ENCODE measurements around the gene DDX39B. TPM values are rescaled to one million over a fixed set of nuclear protein-coding genes. Genes with fewer than 3 reads are reported as not detected.
"Not testable (repeated sequence)": the region's sequence is repeated elsewhere in the genome, so short reads cannot be mapped to it uniquely, and the experiment has no call there.

The DDX39B gene
- total RNA-seq, 3 donors from 2014 or later (not counting 1 experiment from before 2014, with no cell fraction given): 506 to 571 (median 534) TPM

DNA sequence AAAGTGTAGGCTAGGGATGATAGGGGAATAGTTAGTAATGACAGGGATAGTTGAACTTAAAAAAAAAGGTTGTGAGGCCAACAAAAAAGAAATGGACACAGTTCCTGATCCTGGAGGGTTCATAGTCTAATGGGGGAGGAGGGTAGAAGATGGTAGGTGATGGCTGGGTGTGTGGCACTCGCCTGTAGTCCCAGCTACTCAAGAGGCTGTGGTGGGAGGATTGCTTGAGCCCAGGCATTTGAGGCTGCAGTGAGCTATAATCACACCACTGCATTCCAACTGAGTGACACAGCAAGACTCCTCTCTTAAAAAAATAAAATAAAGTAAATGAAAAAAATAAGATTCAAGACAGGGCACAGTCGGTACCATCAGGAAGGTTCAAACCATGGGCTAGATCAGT is 46.2 kb downstream of the DDX39B start:
- ATAC-seq (no peak), DNase-seq (no peak)
- Mint-ChIP-seq H3K27me3 (ENCODE audit: low read depth in 2 of 2) (no peaks in the 10 kb centered on the region), H3K4me3 (peak overlapping the region; percentile 96), H3K36me3 (no peaks in the 10 kb centered on the region), H3K4me1 (peaks cover 58 to 72% of the 10 kb centered on the region in 2 donors), H3K9me3 (no peaks in the 10 kb centered on the region), H3K27ac (peak overlapping the region; percentile 80 to 89)
- no peaks in the 10 kb centered on the region for H3K9me3 ChIP-seq (ENCODE audit: control insufficient read depth, insufficient read depth, low read length)
- H3K4me1 ChIP-seq (ENCODE audit: control insufficient read depth, insufficient read depth, low read length): peaks cover 44% of the 10 kb centered on the region
- TF ChIP-seq, protein P1, sequence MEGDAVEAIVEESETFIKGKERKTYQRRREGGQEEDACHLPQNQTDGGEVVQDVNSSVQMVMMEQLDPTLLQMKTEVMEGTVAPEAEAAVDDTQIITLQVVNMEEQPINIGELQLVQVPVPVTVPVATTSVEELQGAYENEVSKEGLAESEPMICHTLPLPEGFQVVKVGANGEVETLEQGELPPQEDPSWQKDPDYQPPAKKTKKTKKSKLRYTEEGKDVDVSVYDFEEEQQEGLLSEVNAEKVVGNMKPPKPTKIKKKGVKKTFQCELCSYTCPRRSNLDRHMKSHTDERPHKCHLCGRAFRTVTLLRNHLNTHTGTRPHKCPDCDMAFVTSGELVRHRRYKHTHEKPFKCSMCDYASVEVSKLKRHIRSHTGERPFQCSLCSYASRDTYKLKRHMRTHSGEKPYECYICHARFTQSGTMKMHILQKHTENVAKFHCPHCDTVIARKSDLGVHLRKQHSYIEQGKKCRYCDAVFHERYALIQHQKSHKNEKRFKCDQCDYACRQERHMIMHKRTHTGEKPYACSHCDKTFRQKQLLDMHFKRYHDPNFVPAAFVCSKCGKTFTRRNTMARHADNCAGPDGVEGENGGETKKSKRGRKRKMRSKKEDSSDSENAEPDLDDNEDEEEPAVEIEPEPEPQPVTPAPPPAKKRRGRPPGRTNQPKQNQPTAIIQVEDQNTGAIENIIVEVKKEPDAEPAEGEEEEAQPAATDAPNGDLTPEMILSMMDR (IDR thresholded peaks at IDR 0.05): no peak
- no peaks in the 10 kb centered on the region for H3K27me3 ChIP-seq (ENCODE audit: control insufficient read depth, insufficient read depth, low read length)
- H3K4me3 ChIP-seq (ENCODE audit: low read length): no peak overlapping the region
- peak overlapping the region; percentile 75 for H3K27ac ChIP-seq (ENCODE audit: low read length)
- H3K36me3 ChIP-seq (ENCODE audit: control insufficient read depth, insufficient read depth, low read length): no peaks in the 10 kb centered on the region
- 74% methylated on average over 1 of the region's 2 CpGs for WGBS (ENCODE audit: insufficient coverage)
- intact Hi-C loops (cut with micrococcal nuclease): loop anchor here (2.0 kb wide), 1 partner anchor 51 kb away; the partner anchor contains the start of genes ATP6V1G2 and NFKBIL1

DNA sequence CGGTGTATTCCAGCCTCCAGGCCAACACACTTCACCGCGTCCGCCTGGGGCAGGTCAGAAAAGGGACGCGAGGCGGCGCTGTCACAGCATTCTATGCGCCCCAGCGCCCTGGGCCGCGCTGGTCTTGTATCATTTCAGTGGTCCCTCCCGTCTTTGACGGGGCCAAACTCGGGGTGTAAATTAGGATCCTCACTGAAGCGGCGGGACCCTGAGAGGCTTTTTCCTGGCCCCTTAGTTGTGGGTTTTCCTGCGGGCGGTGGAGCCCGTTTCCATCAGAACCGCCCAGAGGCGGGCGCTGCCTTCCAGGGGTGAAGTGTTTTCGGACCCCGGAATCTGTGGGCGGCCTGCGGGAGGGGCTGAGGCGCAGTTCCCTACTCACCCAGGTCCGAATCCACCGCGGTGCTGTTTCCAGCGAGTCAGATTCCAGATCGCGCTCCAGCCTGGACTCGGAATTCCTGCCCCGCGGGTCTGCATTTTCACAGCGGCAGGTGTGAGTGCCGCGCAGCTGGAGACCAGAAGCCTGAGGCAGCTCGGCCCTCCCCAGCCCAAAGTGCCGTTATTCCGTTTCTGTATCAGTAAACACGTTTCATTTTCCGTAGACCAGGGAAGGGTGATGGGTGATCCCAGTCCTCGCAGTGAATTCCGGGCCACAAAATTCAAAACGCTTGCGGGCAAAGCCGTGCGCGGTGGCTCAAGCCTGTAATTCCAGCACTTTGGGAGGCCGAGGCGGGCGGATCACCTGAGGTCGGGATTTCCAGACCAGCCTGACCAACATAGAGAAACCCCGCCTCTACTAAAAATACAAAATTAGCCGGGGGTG is 47.7 kb downstream of the DDX39B start:
- peak; percentile 60 to 78 (median 60) for ATAC-seq

DNA sequence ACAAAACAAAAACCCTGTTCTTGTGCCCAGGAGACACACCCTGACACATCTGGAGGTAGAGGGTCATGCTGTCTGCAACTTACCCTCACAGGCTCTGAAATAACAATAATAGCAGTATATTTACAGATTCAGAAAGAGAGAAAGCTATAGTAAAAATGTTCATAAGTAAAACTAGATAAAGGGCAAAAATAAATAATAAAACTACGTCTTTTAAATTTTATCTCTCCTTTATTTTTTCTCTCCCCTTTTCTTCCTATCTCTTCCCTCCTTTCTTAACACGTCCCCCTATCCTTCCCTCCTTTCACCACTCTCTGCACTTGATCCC is 48.3 kb downstream of the DDX39B start:
- ATAC-seq; DNase-seq; H3K36me3 Mint-ChIP-seq; H3K36me3 ChIP-seq (ENCODE audit: control insufficient read depth, insufficient read depth, low read length); H3K9me3 ChIP-seq (ENCODE audit: control insufficient read depth, insufficient read depth, low read length); H3K9me3 Mint-ChIP-seq; H3K27me3 ChIP-seq (ENCODE audit: control insufficient read depth, insufficient read depth, low read length); H3K27me3 Mint-ChIP-seq (ENCODE audit: low read depth in 2 of 2): not testable (repeated sequence)
- peak overlapping the region; percentile 80 to 89 for H3K27ac Mint-ChIP-seq
- peaks cover 45 to 56% of the 10 kb centered on the region in 2 donors for H3K4me1 Mint-ChIP-seq
- Histone ChIP-seq H3K4me3 (ENCODE audit: low read length) (peak overlapping the region; percentile 88), H3K4me1 (ENCODE audit: control insufficient read depth, insufficient read depth, low read length) (peaks cover 34% of the 10 kb centered on the region), H3K27ac (ENCODE audit: low read length) (peak overlapping the region; percentile 75)
- intact Hi-C loops (cut with micrococcal nuclease): loop anchor here (2.0 to 5.0 kb wide), 3 partner anchors 47 to 91 kb away; partner anchors contain the start of genes LTB and MICA
- 3% methylated on average over 2 of the region's 2 CpGs for WGBS (ENCODE audit: insufficient coverage)
- peak overlapping the region; percentile 96 for H3K4me3 Mint-ChIP-seq

More for the DNA sequence above, 47.7 kb downstream of the DDX39B start:
- H3K27ac Mint-ChIP-seq: peak overlapping the region; percentile 80 to 89
- under 1% methylated on average over 58 of the region's 58 CpGs for WGBS (ENCODE audit: insufficient coverage)
- peak overlapping the region; percentile 96 for H3K4me3 Mint-ChIP-seq
- Histone ChIP-seq H3K4me1 (ENCODE audit: control insufficient read depth, insufficient read depth, low read length) (peaks cover 39% of the 10 kb centered on the region), H3K27me3 (ENCODE audit: control insufficient read depth, insufficient read depth, low read length) (no peaks in the 10 kb centered on the region), H3K4me3 (ENCODE audit: low read length) (peak overlapping the region; percentile 88), H3K9me3 (ENCODE audit: control insufficient read depth, insufficient read depth, low read length) (no peaks in the 10 kb centered on the region), H3K36me3 (ENCODE audit: control insufficient read depth, insufficient read depth, low read length) (no peaks in the 10 kb centered on the region), H3K27ac (ENCODE audit: low read length) (peak overlapping the region; percentile 75)
- intact Hi-C loops (cut with micrococcal nuclease): loop anchor here (1.0 to 5.0 kb wide), 5 partner anchors 47 to 103 kb away; partner anchors contain the start of genes ATP6V1G2, LTB, MICA and NFKBIL1
- H3K4me1 Mint-ChIP-seq: peaks cover 51 to 62% of the 10 kb centered on the region in 2 donors
- no peaks in the 10 kb centered on the region for H3K36me3 Mint-ChIP-seq
- DNase-seq: peak; percentile 81 to 91
- H3K27me3 Mint-ChIP-seq (ENCODE audit: low read depth in 2 of 2): no peaks in the 10 kb centered on the region
- TF ChIP-seq, protein P1 (IDR thresholded peaks at IDR 0.05): peak; percentile 90
- no peaks in the 10 kb centered on the region for H3K9me3 Mint-ChIP-seq

DNA sequence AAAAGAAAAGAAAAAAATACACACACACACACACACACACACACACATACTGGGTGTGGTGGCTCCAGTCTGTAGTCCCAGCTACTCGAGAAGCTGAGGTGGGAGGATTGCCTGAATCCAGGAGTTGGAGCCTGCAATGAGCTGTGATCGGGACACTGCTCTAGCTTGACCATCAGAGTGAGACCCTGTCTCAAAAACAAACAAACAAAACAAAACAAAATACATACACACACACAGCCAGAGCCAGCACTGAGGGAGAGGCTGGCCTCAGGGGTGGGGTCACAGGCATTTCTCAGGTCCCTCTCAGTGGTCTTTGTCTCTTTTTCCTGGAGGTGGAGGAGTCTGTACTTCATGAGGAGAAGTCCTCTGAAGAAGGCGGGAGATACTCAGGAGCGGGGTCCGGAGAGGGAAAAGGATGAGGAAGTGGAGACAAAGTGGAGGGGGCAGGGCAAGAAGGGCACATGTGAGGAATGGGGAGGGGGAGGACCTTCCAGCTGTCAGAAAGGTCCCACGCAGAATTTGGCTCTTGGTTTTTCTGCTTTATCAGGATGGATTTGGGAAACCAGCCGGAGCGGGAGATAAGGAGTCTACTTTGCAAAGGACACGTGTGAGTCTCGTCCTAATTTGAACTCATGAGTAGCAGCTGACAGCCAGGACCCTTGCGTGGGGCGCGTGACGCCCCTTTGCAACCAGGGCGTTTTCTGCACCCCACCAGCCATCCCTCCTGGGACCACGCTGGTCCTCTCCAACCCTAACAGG is 51.5 kb downstream of the DDX39B start:
- Histone ChIP-seq H3K4me3 (ENCODE audit: low read length) (no peak overlapping the region), H3K27ac (ENCODE audit: low read length) (no peak overlapping the region), H3K27me3 (ENCODE audit: control insufficient read depth, insufficient read depth, low read length) (no peaks in the 10 kb centered on the region), H3K4me1 (ENCODE audit: control insufficient read depth, insufficient read depth, low read length) (peaks cover 13% of the 10 kb centered on the region), H3K36me3 (ENCODE audit: control insufficient read depth, insufficient read depth, low read length) (no peaks in the 10 kb centered on the region), H3K9me3 (ENCODE audit: control insufficient read depth, insufficient read depth, low read length) (no peaks in the 10 kb centered on the region)
- Mint-ChIP-seq H3K27ac (peak overlapping the region in 1 of 2 donors; percentile 33), H3K4me1 (peaks cover 21 to 31% of the 10 kb centered on the region in 2 donors), H3K9me3 (no peaks in the 10 kb centered on the region), H3K4me3 (no peak overlapping the region), H3K27me3 (ENCODE audit: low read depth in 2 of 2) (no peaks in the 10 kb centered on the region), H3K36me3 (no peaks in the 10 kb centered on the region)
- intact Hi-C loops (cut with micrococcal nuclease): loop anchor here (5.0 kb wide), 2 partner anchors 88 to 92 kb away; partner anchors contain the start of genes LTB and MICA
- no peak for ATAC-seq
- 80% methylated on average over 13 of the region's 16 CpGs for WGBS (ENCODE audit: insufficient coverage)
- DNase-seq: no peak
- TF ChIP-seq, protein P1 (IDR thresholded peaks at IDR 0.05): no peak
